ENCODE data around the gene CCDC34.
"Not testable (repeated sequence)": the region's sequence is repeated elsewhere in the genome, so short reads cannot be mapped to it uniquely, and the experiment has no call there.

The CCDC34 gene

DNA sequence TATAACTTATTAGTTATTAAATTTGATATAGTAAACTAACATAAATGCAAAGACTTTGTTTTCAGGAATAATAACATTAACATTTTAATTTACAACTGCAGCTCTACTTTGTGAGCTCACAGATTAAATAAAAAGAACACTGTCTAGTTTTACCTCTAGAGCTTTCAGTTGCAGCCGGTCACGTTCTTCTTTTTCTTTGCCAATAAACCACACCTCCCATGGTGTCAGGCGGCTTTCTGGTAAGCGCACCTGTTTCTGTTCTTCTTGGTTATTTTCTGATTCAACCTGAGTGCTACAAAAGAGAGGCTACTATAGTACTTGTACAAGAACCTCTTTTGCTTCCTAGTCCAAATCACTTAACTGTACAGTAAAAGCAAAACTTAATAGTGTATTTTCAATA lies 5.8 kb downstream of the CCDC34 start:
- no peak for DNase-seq

DNA sequence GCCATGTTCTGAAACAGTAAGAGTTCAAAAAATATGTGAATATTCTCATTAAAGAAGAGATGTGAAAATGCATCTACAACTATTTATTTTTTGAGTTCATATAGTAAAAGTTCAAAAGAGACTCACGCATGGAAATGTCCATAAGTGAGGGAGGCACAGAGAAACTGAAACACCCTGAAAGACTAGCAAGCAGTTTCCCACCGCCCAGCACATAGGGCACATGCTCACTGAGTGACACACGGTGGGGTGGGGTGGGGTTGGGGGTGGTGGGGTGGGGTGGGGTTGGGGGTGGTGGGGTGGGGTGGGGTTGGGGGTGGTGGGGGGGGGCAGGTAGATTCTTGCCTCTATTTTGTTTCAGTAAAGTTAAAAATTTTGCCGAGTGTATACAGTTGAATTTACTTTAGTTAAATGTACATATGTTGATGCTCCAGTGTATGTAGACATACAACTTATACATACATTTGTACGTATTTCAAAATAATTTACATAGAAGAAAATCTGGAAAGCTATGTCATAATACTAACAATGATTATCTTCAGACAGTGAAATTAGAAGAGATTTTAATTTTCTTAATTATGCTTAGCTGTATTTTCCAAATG lies 6.3 kb downstream of the CCDC34 start:
- no peak for DNase-seq

DNA sequence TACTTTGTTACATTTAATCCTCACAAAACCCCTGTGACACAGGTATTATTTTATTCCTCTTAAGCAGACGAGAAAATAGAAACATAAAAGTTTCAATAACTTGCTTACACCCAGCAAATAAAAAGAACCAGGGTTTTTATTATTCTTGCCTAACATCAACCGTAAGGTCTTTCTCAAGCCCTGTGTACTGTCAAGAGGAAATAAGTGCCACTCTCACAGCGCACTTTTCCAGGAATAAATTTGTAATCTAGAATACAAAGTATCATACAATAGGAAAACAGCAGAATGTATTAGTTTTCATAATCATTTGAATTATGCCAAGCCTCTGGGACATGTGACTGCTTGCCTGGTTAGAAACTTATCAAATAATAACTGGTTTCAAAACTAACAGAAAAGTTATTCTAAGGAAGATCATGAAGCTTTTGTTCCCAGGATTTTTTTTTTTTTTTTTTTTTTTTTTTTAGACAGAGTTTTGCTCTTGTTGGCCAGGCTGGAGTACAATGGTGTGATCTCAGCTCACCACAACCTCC lies 7.4 kb downstream of the CCDC34 start:
- no peak for DNase-seq

DNA sequence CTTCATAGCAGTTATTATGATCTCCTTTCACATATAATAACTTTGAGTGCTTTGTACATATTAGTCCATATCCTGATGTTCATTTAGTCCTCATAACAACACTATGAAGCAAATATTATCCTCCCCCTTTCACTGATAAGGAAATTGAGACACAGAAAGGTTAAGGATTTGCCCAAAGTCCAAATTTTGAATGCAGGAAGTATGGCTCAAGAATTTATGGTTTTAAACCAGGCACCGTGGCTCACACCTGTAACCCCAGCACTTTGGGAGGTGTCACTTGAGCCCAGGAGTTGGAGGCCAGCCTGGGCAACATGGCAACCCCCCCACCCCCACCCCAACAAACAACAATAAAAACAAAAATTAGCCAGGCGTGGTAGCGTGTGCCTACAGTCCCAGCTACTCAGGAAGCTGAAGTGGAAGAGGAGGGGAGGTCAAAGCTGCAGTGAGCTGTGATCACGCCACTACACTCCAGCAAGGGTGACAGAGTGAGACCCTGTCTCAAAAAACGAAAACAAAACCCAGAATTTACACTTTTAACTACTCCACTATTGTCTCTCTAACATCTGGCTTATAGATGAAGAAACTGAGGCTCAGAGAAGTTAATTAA lies 8.6 kb downstream of the CCDC34 start:
- DNase-seq, result no peak

DNA sequence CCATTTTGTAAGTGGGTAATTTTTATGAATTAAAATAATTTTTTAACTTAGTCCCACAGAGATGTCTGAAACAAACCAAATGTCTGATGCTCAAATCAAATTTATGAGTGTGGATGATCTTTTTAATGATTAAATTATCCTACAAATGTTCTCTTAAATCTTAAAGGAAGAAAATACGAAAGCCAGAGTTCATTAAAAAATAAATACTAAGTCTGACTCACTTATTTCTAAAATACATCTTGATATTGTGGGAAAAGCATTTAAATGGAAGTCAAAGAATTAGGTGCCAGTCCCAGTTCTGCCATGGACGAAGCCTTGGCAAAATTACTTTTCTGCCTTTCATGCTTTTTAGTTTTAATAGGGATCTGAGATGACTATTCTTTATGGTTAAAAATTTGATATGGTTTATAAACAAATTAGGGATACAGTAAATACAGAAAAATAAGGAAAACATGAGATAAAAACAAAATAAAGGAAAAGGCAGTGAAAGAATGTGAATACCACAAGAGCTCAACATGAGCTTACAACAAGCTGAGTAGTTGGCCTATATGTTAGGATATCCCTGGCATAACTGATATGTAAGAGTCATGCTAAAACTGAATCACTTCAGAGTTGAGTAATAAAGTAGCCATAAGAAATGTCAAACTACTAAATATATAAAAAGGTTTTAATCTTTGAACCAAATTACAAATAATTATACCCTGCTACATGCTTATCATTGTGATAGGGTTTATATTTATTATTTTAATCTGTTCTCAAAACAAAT lies 9.2 kb downstream of the CCDC34 start:
- no peak for DNase-seq

DNA sequence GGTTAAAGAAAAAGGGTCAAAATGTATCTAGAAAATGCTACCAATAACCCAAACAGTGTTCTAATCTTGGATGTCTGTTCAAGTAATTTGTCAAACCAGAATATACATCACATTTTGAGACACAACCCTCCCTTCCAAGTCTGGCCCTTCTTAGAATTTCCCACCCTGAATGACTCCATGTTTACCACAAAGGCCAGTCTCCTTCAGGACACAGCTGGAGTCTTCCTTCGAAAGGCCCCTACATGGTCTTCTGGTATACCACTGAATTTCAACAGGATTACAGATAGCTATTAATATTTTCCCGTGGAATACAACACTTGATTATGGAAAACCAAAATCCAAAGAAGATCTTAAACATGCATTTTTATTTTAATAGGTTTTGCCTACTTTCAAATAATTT lies 10.2 kb downstream of the CCDC34 start:
- DNase-seq, result no peak

DNA sequence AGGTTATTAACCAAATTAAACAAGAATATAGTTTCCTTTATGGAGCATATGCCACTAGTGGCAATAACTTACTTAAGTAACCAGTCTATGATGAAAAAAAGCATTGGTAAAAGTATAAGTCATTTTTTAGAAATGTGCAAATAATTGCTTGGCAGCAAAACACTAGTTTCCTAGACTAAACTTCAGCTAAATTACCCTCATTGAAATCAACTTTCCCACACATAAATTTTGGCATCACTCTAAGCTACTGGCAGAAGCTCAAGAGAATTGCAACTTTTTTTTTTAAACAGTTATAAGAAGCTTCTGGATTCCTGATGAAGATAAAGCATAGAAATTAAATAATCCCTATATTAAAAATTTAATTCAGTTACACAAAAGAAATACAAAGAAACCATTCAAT lies 12.5 kb downstream of the CCDC34 start:
- DNase-seq, result no peak

DNA sequence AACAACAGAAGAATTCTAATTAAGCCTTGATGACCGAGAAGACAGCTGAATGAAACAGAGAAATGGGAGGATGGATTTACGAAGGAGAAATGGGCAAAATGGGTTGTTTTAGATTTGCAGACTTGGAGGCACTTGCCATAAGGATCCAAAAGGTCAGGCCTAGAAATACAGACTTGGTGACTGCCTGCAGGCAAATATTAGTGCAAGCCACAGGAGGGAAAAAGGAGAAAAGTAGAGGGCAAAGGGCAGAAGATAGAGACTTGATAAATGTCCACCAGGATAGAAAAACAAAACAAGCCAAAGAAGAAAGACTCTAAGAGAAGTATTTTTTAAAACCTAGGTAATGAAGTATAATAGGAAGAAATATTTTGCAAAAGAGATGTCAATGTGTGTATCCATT lies 13.1 kb downstream of the CCDC34 start:
- DNase-seq, result no peak

DNA sequence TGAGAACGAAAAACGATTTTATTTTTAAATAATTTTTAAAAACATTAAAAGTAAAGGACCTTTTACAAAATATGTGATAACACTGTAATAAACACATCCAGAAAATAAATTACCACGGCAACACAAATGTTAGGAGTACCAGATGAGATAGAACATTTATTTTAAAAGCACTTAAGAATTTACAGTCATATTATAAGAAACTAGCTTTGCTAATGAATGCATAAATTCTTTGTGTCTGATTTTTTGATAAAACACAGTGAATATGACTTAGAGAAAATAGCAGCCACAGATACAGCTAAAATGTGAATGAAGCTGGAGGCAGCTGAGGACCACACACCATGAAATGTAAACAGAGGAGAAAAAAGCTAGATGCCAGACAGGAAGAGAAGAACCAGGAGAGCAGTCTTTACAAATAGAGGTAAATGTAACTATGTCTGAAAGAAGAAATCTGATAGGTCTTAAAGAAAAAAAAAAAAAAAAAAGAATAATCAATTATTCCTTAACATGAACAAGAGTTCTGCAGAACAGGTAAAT lies 14.6 kb downstream of the CCDC34 start:
- no peak for DNase-seq

DNA sequence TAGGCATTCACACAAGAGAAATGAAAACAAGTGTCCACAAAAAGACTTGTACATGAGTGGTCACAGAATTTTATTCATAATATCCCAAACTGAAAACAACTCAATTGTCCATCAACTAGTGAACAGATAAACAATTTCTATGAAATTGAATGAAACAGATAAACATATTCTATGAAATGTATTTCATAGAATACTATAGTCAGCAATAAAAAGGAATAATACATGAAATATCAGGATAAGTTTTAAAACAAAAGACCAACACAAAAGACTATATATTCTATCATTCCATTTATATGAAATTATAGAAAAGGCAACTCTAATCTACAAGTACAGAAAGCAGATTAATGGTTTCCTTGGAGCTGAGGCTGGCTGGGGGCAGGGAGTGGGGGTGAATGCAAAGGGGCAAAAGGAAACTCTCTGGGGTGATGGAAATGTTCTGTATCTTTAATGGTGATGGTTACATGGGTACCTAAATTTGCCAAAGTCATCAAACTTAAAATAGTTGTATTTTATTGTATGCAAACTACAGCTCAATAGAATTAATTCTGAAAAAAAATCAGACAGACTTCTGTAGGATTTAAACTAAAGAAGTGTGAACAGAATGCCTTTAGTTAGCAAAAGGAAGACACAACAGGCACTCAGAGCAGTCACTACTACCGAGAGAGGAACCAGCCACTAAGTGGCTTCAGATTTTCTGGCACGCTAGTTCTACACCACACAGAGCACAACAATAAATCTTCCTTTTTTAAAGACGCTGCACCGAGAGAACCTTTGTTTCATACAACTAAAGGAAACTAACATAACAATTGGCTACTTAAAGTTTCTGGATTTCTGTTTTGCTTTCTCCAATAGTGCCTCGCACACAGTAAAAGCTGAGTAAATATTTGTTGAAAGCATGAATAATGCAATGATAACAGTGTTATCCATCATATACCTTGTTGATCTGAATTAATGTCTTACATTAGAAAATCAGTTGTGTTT lies 15.4 kb downstream of the CCDC34 start:
- DNase-seq, result no peak

DNA sequence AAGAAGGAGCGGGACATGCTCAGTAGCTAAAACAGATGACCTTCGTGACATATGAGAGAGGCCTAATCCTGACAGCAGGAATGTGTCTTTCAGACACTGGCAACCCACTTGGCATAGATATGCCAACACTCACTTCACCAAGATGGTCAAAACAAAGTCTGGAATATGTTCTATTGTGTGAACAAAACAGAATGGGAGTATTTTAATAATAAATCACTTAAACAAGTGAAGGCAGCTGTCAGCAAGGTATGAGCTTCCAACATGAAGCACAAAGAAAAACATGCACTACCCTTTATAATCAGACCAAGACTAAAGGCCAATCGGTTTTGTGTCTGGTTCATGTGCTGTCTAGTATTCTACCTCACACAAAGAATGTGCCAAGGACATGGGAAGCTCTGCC lies 23.1 kb downstream of the CCDC34 start:
- DNase-seq, result no peak

DNA sequence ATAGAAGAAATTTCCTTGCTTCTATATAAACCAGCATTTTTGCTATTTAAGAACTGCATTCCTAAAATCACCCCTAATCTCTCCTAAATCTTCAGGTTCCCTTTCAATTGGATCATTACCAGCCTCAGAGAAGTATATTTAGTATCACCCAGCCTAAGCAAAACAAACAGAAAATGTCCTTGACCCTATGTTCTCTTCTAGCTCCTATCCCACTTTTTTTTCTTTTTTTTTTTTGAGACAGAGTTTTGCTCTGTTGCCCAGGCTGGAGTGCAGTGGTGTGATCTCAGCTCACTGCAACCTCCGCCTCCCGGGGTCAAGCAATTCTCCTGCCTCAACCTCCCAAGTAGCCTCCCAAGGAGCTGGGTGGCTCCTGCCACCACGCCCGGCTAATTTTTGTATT lies 28.3 kb downstream of the CCDC34 start:
- DNase-seq, result not testable (repeated sequence)

DNA sequence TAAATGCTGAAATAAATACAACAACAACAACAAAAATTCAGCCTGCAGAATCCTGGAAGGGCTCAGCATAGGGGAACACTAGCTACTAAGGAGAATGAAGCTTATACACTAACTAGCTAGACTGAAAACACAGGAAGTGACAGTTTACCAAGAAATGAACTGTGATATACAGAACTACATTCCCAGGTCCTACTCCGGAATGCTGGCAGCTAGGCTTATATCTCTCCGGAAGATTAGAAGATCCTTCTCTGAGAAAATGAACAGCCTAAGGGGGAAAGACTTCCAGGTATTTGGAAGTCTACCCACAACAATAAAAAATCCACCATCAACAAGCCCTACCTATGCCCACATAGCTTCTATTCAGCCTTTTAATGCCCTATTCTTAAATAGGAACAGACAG lies 31.0 kb downstream of the CCDC34 start:
- DNase-seq, result no peak

DNA sequence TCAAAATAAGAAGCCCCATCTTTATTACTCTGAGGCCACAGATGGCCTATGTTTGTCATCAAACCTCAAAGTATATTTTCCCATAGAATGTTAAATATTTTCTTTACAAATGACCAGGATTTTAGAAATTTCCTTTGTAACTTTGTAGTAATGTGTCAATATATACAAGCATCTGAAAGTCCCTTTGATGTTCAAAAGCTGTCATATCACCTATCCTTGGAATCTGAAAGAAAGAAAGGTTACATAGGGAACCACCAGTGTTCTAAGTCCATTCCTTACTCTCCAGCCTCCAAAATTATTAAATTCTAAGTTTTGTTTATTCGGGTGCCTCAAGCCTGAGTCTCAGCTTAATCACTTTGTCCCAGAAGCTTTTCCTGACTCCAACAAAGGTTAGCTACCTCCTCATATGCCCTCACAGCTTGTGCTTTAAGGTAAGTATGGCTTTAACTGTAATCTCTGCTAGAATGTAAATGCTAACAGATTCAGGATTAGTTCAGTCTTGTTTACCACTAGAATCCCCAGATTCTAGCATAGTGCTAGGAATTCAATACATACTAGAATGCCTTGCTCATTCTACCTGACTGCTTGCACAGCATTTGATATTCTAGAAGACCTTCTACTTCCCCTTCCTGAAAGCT lies 32.3 kb downstream of the CCDC34 start:
- DNase-seq, result no peak

DNA sequence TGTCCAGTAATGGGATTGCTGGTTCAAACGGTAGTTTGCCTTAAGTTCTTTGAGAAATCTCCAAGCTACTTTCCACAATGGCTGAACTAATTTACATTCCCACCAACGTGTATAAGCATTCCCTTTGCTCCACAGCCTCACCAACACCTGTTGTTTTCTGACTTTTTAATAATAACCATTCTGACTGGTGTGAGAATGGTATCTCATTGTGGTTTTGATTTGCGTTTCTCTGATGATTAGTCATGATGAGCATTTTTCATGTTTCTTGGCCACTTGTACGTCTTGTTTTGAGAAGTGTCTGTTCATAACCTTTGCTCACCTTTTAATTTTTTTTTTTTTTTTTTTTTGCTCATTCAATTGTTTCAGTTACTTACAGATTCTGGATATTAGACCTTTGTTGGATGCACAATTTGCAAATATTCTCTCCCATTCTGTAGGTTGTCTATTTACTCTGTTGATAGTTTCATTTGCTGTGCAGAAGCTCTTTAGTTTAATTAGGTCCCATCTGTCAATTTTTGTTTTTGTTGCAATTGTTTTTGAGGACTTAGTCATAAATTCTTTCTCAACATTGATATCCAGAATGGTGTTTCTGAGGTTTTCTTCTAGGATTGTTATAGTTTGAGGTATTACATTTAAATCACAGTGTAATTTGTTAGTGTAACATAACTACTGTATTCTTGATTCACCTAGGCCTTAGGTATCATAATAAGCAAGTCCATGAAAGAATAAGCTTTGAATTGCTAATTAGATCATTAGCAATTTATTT lies 33.0 kb downstream of the CCDC34 start:
- DNase-seq, result no peak

DNA sequence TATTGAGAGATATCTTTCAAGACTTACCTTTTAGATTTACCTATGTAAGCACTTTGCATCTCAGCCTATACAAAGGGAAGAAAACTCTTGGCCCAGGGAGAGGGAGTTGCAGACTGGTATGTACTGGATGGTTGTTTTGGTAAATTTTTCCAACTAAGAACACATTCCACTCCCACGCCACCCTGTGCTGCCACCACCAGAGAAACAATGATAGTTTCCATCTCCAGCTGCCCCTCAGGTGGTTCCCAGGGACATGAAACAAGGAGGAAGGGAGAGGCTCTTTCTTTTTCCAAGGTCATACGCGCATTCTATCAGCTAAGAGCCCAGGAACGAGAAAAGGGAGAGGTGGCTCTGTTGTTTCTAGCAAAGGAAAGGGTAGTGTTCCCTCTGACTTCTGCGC lies 34.4 kb downstream of the CCDC34 start:
- no peak for DNase-seq

DNA sequence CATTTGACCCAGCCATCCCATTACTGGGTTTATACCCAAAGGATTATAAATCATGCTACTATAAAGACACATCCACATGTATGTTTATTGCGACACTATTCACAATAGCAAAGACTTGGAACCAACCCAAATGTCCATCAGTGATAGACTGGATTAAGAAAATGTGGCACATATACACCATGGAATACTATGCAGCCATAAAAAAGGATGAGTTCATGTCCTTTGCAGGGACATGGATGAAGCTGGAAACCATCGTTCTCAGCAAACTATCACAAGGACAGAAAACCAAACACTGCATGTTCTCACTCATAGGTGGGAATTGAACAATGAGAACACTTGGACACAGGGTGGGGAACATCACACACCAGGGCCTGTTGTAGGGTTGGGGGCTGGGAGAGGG lies 36.0 kb downstream of the CCDC34 start:
- DNase-seq, result not testable (repeated sequence)

DNA sequence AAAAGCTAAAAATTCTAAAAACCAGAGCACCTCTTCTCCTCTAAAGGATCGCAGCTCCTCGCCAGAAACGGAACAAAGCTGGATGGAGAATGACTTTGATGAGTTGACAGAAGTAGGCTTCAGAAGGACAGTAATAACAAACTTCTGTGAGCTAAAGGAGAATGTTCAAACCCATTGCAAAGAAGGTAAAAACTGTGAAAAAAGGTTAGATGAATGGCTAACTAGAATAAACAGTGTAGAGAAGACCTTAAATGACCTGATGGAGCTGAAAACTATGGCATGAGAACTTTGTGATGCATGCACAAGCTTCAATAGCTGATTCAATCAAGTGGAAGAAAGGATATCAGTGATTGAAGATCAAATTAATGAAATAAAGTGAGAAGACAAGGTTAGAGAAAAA lies 40.8 kb downstream of the CCDC34 start:
- DNase-seq, result not testable (repeated sequence)

DNA sequence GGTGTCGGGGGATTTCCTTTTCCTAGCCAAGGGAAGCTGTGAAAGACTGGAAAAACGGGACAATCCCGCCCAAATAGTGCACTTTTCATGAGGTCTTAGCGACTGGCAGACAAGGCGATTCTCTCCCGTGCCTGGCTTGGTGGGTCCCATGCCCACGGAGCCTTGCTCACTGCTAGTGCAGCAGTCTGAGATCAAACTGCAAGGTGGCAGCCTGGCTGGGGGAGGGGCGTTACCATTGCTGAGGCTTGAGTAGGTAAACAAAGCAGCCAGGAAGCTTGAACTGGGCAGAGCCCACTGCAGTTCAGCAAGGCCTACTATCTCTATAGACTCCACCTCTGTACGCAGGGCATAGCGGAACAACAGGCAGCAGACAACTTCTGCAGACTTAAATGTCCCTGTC lies 41.7 kb downstream of the CCDC34 start:
- DNase-seq, result not testable (repeated sequence)

DNA sequence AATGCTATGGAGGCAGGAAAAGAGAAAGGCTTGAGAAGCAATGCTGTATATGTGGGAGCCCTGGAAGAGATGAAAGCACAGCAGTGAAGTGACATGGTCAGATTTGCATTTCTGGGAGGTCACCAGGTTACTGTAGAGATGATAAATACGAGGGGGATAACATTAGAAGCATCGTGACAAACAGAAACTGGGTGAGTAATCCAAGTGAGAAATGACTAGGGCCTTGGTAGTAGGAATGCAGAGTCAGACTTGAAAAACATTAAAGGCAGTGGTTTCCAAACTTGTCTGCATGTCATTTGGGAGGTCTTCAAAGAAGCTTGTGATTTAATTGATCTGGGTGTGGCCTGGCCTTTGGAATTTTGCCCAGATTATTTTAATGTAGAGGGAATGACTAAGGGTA lies 43.9 kb downstream of the CCDC34 start:
- no peak for DNase-seq

DNA sequence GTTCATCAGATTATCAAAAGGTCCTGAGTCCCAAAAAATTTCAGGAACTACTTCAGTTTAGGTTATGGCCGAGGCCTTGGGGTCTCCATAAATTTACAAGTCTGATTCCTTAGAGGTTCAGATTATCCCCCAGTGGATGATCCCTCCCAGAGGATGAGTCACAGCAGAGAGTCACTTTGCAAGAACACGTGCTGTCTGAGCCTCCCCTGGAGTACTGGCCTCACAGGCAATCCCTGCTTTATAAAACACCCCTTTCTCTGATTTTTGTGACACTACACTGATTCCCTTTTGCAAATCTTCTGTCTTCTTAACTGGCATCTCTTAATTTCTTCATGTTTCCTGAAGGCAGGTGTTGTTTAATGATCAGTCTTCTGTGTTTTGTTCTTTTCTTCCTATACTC lies 45.3 kb downstream of the CCDC34 start:
- DNase-seq, result peak; percentile 21
